ENCODE data around the gene BMP8A. TPM values are rescaled to one million over a fixed set of nuclear protein-coding genes. Genes with fewer than 3 reads are reported as not detected.

BMP8A gene
- polyA plus RNA-seq, 1 experiment: 0.05 TPM

DNA sequence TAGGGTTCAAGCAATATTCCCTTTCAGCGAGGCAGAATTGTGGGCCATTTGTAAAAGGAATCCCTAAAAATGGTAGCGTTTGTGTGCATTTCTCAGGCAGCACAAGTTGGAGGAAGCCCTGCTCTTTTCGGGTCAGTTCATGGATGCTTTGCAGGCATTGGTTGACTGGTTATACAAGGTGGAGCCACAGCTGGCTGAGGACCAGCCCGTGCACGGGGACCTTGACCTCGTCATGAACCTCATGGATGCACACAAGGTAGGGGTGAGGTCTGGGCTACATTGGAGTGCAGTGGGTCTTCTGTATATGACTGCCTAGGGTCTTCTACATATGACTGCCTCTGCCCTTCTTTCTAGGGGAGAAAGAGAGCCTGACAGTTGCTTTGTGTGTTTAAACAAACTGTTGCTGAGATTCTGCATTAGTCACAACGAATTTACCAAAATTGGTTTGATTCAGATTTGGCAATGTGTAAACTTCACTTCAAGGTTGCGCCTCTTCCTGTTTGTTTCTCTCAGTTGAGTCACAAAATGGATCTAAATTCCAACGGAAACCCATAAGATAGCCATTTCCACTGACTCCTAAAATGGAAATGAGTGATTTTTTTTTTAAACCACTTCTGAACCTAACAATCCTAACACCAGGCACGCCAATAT, 40.4 kb upstream of the BMP8A start:
- ChIA-PET CTCF (no interaction called here), POLR2A (interaction anchor here (0.6 kb wide), 1 partner anchor 10 kb away, joined by 7 read pairs; no protein-coding TSS in a partner anchor)
- peak; percentile 3 for DNase-seq (ENCODE audit: low read depth)

DNA sequence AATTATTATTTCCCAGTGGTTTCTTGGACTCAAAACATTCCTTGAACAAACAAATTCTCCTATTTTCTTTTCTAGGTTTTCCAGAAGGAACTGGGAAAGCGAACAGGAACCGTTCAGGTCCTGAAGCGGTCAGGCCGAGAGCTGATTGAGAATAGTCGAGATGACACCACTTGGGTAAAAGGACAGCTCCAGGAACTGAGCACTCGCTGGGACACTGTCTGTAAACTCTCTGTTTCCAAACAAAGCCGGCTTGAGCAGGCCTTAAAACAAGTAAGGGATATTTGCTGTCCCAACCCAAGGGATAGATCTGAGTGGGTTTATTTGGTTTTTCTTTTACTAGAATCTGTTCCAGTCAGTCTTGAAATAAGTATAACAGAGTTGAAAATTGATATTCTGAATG, 39.4 kb upstream of the BMP8A start:
- POLR2A ChIA-PET: no interaction called here
- CTCF ChIA-PET: no interaction called here
- Histone ChIP-seq H3K27me3 (ENCODE audit: control insufficient read depth, insufficient read depth, low read length) (no peaks in the 10 kb centered on the region), H3K36me3 (ENCODE audit: control insufficient read depth, insufficient read depth, low read length) (peaks cover 31% of the 10 kb centered on the region), H3K4me3 (ENCODE audit: low read depth, low read length) (no peak overlapping the region)
- DNase-seq (ENCODE audit: low read depth): no peak
- TF ChIP-seq, protein P1, sequence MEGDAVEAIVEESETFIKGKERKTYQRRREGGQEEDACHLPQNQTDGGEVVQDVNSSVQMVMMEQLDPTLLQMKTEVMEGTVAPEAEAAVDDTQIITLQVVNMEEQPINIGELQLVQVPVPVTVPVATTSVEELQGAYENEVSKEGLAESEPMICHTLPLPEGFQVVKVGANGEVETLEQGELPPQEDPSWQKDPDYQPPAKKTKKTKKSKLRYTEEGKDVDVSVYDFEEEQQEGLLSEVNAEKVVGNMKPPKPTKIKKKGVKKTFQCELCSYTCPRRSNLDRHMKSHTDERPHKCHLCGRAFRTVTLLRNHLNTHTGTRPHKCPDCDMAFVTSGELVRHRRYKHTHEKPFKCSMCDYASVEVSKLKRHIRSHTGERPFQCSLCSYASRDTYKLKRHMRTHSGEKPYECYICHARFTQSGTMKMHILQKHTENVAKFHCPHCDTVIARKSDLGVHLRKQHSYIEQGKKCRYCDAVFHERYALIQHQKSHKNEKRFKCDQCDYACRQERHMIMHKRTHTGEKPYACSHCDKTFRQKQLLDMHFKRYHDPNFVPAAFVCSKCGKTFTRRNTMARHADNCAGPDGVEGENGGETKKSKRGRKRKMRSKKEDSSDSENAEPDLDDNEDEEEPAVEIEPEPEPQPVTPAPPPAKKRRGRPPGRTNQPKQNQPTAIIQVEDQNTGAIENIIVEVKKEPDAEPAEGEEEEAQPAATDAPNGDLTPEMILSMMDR (IDR thresholded peaks at IDR 0.05; ENCODE audit: insufficient read depth, low read depth, low read length): no peak

More for the DNA sequence above, 40.4 kb upstream of the BMP8A start:
- H3K36me3 ChIP-seq (ENCODE audit: control insufficient read depth, insufficient read depth, low read length): peaks cover 26% of the 10 kb centered on the region
- no peak overlapping the region for H3K4me3 ChIP-seq (ENCODE audit: low read depth, low read length)
- no peaks in the 10 kb centered on the region for H3K27me3 ChIP-seq (ENCODE audit: control insufficient read depth, insufficient read depth, low read length)
- TF ChIP-seq, protein P1 (IDR thresholded peaks at IDR 0.05; ENCODE audit: insufficient read depth, low read depth, low read length): no peak

DNA sequence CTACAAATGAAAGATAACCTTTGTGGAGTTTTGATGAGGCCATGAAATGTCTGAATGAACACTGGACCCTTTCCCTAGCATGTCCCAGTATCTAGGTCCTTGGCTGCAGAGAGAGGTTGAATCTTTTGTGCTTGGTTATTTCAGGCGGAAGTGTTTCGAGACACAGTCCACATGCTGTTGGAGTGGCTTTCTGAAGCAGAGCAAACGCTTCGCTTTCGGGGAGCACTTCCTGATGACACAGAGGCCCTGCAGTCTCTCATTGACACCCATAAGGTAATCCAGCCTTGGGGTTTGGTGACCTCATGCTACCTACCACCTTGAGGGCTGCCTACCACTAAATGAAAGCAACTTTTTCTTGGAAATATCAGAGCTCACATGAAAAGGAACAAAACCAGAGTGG, 38.9 kb upstream of the BMP8A start:
- H3K36me3 ChIP-seq (ENCODE audit: control insufficient read depth, insufficient read depth, low read length): peaks cover 32% of the 10 kb centered on the region
- no peaks in the 10 kb centered on the region for H3K27me3 ChIP-seq (ENCODE audit: control insufficient read depth, insufficient read depth, low read length)
- H3K4me3 ChIP-seq (ENCODE audit: low read depth, low read length): no peak overlapping the region
- CTCF ChIA-PET: interaction anchor here (1.2 kb wide), 1 partner anchor 123 kb away, joined by 3 read pairs; no protein-coding TSS in a partner anchor
- no peak for DNase-seq (ENCODE audit: low read depth)
- TF ChIP-seq, protein P1 (IDR thresholded peaks at IDR 0.05; ENCODE audit: insufficient read depth, low read depth, low read length): no peak
- POLR2A ChIA-PET: no interaction called here

DNA sequence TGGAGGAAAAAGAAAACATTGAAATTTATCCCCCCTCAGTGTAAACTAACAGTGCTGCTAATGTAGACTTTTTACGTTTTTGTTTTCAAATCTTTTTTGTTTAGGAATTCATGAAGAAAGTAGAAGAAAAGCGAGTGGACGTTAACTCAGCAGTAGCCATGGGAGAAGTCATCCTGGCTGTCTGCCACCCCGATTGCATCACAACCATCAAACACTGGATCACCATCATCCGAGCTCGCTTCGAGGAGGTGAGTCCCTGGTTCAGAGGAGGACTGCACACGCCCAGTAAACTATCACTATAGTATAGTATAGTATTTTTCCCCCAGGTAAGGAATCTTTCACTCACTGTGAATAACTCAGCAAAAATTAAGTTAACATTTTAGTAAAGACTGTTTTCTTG, 37.8 kb upstream of the BMP8A start:
- ChIA-PET CTCF (interaction anchor here (1.2 kb wide), 1 partner anchor 124 kb away, joined by 3 read pairs; no protein-coding TSS in a partner anchor), POLR2A (no interaction called here)
- H3K36me3 ChIP-seq (ENCODE audit: control insufficient read depth, insufficient read depth, low read length): peaks cover 34% of the 10 kb centered on the region
- H3K4me3 ChIP-seq (ENCODE audit: low read depth, low read length): no peak overlapping the region
- no peaks in the 10 kb centered on the region for H3K27me3 ChIP-seq (ENCODE audit: control insufficient read depth, insufficient read depth, low read length)
- DNase-seq (ENCODE audit: low read depth): no peak
- TF ChIP-seq, protein P1 (IDR thresholded peaks at IDR 0.05; ENCODE audit: insufficient read depth, low read depth, low read length): no peak

DNA sequence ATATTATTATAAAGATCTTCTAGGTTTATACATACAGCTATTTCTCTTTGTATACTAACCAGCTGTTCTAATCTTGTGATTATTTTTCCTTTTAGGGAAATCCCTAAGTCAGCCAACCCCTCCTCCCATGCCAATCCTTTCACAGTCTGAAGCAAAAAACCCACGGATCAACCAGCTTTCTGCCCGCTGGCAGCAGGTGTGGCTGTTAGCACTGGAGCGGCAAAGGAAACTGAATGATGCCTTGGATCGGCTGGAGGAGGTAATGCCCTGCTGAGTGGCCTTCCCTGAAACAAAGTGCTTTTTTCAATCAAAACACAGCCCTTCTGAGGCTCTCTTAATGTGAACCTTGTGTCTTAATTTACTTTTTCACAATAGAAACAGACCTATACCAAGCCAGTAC, 32.4 kb upstream of the BMP8A start:
- TF ChIP-seq, protein P1 (IDR thresholded peaks at IDR 0.05; ENCODE audit: insufficient read depth, low read depth, low read length): no peak
- Histone ChIP-seq H3K4me3 (ENCODE audit: low read depth, low read length) (no peak overlapping the region), H3K36me3 (ENCODE audit: control insufficient read depth, insufficient read depth, low read length) (peaks cover 49% of the 10 kb centered on the region), H3K27me3 (ENCODE audit: control insufficient read depth, insufficient read depth, low read length) (no peaks in the 10 kb centered on the region)
- ChIA-PET CTCF (interaction anchor here (1.1 to 1.3 kb wide), 2 partner anchors 13 to 16 kb away, joined by 3 to 4 read pairs; no protein-coding TSS in a partner anchor), POLR2A (no interaction called here)
- DNase-seq (ENCODE audit: low read depth): no peak
